Measurements from ENCODE around the gene DCDC2.

Gene DCDC2

DNA sequence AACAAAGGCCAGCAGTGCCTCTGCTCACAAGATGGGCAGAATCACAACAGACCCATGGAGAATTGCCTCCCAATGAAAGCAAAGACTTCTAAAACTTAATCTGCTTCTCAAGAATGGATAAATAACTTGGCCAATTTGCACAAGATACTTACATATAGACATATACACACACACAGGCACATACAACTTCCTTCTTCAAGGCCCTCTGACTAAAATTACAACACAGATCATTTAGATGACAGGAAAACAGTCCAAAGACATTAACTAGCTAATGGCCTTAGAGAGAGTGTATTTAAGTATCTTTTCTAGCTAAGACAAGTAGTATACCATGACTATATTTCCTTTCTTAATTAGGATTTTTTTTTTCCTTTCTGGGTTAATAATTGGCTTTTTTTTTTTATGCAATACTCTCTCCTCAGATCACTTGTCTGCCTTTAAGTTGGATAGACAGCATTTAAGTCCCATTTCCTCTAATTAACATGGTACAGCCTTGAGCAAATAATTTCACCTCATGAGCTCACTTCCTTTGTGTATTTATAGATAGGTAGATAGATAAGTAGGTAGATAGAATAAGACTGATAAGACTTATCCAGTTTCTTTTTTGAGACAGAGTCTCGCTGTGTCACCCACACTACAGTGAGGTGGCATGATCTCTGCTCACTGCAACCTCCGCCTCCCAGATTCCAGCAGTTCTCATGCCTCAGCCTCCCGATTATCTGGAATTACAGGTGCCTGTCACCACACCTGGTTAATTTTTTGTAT lies 161.8 kb downstream of the DCDC2 start:
- TF ChIP-seq, protein P1, sequence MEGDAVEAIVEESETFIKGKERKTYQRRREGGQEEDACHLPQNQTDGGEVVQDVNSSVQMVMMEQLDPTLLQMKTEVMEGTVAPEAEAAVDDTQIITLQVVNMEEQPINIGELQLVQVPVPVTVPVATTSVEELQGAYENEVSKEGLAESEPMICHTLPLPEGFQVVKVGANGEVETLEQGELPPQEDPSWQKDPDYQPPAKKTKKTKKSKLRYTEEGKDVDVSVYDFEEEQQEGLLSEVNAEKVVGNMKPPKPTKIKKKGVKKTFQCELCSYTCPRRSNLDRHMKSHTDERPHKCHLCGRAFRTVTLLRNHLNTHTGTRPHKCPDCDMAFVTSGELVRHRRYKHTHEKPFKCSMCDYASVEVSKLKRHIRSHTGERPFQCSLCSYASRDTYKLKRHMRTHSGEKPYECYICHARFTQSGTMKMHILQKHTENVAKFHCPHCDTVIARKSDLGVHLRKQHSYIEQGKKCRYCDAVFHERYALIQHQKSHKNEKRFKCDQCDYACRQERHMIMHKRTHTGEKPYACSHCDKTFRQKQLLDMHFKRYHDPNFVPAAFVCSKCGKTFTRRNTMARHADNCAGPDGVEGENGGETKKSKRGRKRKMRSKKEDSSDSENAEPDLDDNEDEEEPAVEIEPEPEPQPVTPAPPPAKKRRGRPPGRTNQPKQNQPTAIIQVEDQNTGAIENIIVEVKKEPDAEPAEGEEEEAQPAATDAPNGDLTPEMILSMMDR (IDR thresholded peaks at IDR 0.05; ENCODE audit: low read depth, low read length, missing control alignments), result no peak
- H3K4me3 ChIP-seq (ENCODE audit: low read depth, low read length), result no peak overlapping the region
- no peak for DNase-seq (ENCODE audit: low read depth)

DNA sequence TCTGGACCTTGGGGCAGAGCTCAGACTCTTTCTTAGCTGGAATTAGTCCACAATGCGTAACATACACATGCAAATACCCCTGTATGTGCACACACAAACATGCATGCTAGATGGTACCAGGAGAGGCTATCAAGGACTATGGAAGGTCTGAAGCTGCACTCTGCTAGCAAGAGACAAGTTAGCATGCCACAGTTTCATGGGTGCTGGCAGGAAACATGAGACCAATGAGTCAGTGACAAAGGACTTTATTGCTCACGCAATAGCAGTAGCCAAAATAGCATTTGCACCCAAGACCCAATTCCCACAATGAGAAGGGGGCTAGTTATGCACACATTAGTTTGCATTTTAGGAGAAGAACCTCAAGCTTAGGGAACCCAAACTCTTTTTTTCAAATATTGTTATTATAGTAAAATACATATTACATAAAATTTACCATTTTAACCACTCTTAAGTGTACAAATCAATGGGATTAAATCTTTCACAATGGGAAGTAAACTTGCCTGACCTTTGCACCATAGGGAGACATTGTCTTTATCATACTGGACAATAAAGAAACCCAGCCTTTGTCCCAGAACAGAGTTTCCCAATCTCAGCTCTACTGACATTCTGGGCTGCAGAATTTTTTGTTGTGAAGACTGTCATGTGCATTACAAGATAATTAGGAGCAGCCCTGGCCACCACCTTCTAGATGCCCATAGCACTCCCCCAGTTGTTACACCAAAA lies 162.7 kb downstream of the DCDC2 start:
- TF ChIP-seq, protein P1 (IDR thresholded peaks at IDR 0.05; ENCODE audit: low read depth, low read length, missing control alignments), result no peak

DNA sequence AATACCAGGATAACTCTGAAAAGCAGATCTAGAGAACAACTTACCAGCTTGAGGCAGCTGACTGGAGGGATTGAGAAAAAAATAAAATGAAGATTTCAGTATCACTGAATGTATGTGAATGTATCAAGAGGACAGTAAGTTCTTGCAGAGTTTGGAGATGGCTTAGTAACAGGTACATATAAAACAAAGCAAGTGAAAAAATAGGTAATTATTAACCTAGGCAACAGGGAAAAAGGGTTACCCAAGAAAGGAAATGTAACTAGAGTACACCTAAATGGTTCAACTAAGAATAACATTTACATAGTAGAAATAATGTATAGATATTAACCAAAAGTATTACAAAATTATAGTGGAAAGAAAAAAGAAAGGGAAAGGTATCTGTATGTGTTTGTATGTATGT lies 164.5 kb downstream of the DCDC2 start:
- DNase-seq (ENCODE audit: low read depth), result no peak
- no peak overlapping the region for H3K4me3 ChIP-seq (ENCODE audit: low read depth, low read length)
- TF ChIP-seq, protein P1 (IDR thresholded peaks at IDR 0.05; ENCODE audit: low read depth, low read length, missing control alignments), result no peak

More for the DNA sequence above, 162.7 kb downstream of the DCDC2 start:
- H3K4me3 ChIP-seq (ENCODE audit: low read depth, low read length), result no peak overlapping the region
- DNase-seq (ENCODE audit: low read depth), result no peak

DNA sequence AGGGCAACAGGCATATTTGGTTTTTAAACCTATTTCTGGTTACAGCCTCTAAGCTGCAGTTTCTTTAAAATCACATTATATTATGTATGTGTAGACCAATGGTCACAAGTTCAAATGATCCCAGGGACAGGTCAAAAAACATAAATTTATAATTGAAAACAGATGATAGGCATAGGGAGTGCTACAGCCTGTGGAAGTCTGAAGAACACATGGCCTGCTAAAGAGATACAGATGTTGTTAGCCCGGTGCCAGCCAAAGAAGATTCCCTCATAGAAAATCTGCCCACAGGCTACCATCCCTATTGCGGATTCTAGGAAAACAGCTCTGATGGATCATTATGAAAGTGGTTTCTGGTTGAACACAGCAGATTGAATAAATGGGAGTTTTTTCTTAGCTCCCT lies 166.5 kb downstream of the DCDC2 start:
- no peak overlapping the region for H3K4me3 ChIP-seq (ENCODE audit: low read depth, low read length)
- no peak for DNase-seq (ENCODE audit: low read depth)
- TF ChIP-seq, protein P1 (IDR thresholded peaks at IDR 0.05; ENCODE audit: low read depth, low read length, missing control alignments), result no peak

DNA sequence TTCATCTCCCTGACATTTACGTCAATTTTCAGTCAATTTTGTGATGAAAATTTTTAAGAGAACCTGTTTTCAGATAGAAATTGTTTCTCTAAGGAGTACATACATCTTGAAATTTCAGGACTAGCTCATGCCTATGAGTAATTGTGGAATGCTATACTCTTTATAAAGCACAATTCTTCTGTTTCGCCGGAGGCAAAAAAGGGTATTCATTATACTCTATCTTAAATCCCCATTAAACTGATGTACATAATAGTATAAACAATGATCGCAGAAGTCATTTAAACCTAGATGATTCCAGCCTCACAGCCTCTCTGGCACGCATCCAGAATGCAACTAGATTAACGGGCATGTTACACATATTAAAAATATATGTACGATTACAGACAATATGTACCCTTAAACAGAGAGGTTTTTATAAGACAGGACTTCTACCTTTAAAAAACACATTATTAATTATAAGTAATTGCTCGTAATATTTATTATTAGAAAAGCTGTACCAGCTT lies 169.2 kb downstream of the DCDC2 start:
- TF ChIP-seq, protein P1 (IDR thresholded peaks at IDR 0.05; ENCODE audit: low read depth, low read length, missing control alignments), result no peak
- no peak for DNase-seq (ENCODE audit: low read depth)
- no peak overlapping the region for H3K4me3 ChIP-seq (ENCODE audit: low read depth, low read length)

DNA sequence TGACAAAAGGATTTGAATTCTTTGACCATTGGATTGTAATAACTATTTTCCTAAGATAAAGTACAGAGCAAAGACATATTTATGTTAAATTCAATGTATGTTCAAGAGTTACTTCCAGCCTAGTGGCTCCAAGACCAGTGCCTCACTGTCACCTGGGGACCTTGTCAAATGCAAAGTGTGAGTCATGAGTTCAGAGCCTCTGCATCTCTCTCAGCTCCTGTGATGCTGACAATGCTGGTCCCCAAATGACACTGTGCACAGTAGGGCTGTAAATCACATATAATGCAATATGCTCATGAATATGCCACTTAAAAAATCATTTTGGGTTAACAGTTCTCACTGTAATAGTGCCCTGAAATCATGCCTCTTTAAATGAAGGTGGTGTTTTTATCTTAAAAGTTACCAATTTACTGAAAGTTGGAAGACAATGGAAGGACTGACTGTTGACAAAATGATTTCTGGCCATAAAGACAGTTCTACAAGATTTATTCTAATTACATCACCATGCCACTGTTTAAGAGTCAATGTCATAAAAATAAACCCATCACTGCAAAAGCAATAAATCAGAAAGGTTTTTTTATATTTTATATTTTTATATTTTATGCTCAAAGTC lies 169.8 kb downstream of the DCDC2 start:
- no peak for DNase-seq (ENCODE audit: low read depth)
- TF ChIP-seq, protein P1 (IDR thresholded peaks at IDR 0.05; ENCODE audit: low read depth, low read length, missing control alignments), result no peak
- no peak overlapping the region for H3K4me3 ChIP-seq (ENCODE audit: low read depth, low read length)
